ENCODE data around the gene B4GALT5.

B4GALT5 gene

DNA sequence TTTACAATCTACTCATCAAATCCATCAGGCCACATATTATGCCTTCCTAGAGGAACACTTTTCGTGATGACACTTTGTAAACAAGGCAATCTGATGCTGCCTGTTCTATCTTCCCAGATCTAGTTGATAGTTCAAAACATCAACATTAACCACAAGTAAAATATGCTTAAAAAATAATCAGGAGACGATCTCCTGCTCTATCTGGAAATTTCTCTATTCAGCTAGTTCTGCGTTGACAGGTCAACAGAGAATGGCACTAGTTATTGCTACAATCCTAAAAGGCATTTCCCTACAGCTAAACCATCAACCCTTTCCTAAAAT is 2.1 kb downstream of the B4GALT5 start:
- TF ChIP-seq, protein P1, sequence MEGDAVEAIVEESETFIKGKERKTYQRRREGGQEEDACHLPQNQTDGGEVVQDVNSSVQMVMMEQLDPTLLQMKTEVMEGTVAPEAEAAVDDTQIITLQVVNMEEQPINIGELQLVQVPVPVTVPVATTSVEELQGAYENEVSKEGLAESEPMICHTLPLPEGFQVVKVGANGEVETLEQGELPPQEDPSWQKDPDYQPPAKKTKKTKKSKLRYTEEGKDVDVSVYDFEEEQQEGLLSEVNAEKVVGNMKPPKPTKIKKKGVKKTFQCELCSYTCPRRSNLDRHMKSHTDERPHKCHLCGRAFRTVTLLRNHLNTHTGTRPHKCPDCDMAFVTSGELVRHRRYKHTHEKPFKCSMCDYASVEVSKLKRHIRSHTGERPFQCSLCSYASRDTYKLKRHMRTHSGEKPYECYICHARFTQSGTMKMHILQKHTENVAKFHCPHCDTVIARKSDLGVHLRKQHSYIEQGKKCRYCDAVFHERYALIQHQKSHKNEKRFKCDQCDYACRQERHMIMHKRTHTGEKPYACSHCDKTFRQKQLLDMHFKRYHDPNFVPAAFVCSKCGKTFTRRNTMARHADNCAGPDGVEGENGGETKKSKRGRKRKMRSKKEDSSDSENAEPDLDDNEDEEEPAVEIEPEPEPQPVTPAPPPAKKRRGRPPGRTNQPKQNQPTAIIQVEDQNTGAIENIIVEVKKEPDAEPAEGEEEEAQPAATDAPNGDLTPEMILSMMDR (IDR thresholded peaks at IDR 0.05), result no peak

DNA sequence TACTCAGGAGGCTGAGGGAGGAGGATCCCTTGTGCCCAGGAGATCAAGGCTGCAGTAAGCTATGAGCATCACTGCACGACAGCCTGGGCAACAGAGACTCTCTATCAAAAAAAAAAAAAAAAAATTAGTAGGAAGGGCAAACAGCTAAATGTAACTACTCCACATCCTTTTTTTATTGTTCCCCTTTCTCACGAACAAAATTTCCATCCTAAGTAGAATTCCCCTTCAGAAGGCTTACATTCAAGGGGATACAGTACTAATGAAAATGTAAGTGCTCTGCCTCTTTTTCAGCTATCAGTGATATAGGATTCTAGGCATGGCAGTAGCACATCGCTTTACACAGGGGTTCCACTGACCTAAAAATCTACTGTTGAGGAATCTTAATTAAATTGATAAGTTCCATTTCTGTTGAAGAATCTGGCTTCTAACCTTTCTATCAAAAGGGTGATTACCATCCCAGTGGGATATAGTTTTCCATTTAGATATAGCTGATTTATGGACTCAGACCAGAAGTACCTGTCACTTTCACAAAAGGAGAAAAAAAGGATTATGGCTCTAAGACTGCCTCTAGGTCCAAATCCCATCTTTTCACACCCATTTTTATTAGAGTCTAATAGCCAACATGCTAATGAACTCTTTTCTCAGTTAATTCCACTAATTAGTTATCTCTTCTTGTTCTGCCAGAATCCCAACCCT is 2.6 kb downstream of the B4GALT5 start:
- TF ChIP-seq, protein P1 (IDR thresholded peaks at IDR 0.05), result no peak

DNA sequence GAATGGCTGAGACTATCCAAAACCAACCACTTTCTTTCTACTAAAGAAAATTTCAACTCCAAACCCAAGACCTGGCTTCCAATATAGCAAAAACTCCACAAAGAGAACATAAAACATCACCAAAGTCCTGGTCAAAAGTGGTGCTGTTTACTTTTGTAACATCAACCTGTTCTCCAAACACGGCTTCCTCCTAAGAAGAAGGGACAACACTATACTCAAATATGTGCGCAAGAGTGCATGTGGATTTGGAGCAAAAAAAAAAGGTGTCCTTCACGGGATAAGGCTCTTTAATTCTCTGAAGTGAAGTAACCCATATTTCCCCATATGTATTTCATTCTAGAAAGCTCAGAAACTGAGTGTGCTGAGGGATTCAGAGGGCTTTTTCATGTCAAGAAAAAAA is 6.6 kb downstream of the B4GALT5 start:
- TF ChIP-seq, protein P1 (IDR thresholded peaks at IDR 0.05), result no peak

DNA sequence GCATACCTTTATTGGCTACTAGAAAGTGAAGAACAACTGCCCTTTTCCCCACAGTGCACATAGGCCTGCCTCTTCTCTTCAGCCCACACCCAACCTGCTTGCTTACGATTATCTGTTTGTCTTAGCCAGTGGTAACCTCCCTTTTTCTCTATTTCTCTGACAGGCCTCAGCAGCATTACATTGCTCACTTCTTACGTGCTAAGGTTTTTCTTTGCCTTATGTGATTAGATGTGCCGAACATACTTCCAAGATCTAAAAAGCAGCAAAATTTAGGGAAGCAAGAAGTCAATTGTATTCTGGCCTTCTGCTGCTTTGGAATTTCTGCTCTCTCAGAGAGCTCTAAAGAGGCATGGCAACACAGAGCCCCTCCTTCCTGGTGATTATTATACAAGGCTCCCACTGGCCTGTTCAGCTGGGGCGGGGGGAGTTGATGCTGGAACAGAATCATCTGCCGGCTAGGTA is 7.0 kb downstream of the B4GALT5 start:
- TF ChIP-seq, protein P1 (IDR thresholded peaks at IDR 0.05), result no peak

DNA sequence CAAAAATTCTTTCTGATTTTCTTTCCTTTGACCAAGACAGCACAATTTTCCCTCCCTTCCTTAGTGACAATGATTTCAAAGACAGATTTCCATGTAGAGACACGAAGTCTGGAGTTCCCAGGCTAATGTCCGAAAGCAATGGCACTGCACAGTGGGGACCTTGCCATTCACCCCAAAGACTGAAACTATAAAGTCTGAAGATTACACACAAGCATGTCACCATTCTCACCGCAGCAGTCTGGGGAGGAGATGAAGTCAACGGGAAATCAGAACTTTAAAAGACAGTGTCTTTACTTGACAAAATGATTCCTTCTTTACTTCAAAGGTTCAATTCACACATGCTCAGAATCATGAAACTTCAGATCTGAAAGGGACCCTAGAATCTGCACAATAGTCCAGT is 8.3 kb downstream of the B4GALT5 start:
- TF ChIP-seq, protein P1 (IDR thresholded peaks at IDR 0.05), result no peak

DNA sequence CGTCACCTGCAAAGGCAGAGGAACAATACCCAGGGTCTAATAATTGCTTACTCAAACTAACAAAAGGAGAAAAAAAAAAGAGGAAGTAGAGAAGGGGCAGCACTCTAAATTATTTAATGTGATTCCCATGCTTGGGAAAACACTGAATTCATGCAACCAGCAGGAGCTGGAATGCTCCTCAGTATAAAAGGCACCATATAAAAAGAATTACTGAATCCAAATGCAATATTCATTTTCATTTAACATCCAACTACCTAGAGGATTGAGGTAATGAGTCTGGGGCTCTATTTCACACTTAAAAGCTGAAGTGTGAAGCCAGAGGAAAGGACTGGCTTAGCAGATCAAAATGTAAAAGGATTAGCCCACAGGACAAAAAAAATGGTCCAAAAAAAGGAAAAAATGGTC is 8.7 kb downstream of the B4GALT5 start:
- TF ChIP-seq, protein P1 (IDR thresholded peaks at IDR 0.05), result no peak

DNA sequence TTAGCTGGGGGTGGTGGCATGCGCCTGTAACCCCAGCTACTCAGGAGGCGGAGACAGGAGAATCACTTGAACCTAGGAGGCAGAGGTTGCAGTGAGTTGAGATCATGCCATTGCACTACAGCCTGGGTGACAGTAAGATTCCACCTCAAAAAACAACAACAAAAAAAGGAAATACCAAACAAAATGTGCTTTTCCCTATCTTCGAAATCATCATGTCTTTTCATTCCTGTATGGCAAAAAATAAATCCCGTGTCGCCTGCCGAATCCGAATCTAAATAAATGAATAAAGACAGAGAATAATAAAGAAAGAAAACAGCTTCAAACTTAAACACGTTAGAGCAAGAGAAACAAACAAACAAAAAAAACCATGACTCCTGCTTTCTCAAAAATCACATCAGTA is 11.8 kb downstream of the B4GALT5 start:
- TF ChIP-seq, protein P1 (IDR thresholded peaks at IDR 0.05), result no peak
